IPS-20b (cell line): ENCODE measurements around the gene NDST1.

Experiments used
- H3K27ac ChIP-seq: one replicate; pipeline ENCODE4 v1.5.1; 2013; ENCODE audit warnings: low read length
- H3K27me3 ChIP-seq: 2 replicates; pipeline ENCODE4 v1.6.1; 2013; ENCODE audit warnings: mild to moderate bottlenecking, low read length, inconsistent platforms; ENCODE audit not compliant: insufficient read depth
- H3K36me3 ChIP-seq: 2 replicates; pipeline ENCODE4 v1.6.1; 2013; ENCODE audit warnings: low read depth, mild to moderate bottlenecking, inconsistent platforms, low read length, moderate library complexity; ENCODE audit not compliant: insufficient read depth
- H3K4me1 ChIP-seq: 2 replicates; pipeline ENCODE4 v1.6.1; 2013; ENCODE audit warnings: mild to moderate bottlenecking, control low read depth, inconsistent platforms, low read length, moderate library complexity; ENCODE audit not compliant: insufficient read depth
- H3K4me3 ChIP-seq: 2 replicates; pipeline ENCODE4 v1.5.1; 2013; ENCODE audit warnings: mild to moderate bottlenecking, low read length, inconsistent platforms
- H3K9ac ChIP-seq: 2 replicates; pipeline ENCODE4 v1.6.1; 2013; ENCODE audit warnings: low read depth, mild to moderate bottlenecking, inconsistent platforms, low read length, moderate library complexity
- H3K9me3 ChIP-seq: 2 replicates; pipeline ENCODE4 v1.6.1; 2013; ENCODE audit warnings: mild to moderate bottlenecking, low read depth, low read length, inconsistent platforms; ENCODE audit not compliant: insufficient read depth

The NDST1 gene

GRCh38 chr5:150601491-150602345 is 93.8 kb downstream of the NDST1 start:
- Histone ChIP-seq H3K4me1 (peaks cover 5% of the 10 kb centered on the region; the same call in 1 of the 2 replicates), H3K9ac (no peak overlapping the region), H3K9me3 (no peaks in the 10 kb centered on the region), H3K4me3 (no peak overlapping the region), H3K27ac (no peak overlapping the region), H3K36me3 (no peaks in the 10 kb centered on the region), H3K27me3 (no peaks in the 10 kb centered on the region)

- H3K4me3 ChIP-seq, result no peak overlapping the region
- peaks cover 5% of the 10 kb centered on the region; the same call in 1 of the 2 replicates for H3K4me1 ChIP-seq
- H3K9me3 ChIP-seq, result no peaks in the 10 kb centered on the region
- no peak overlapping the region for H3K27ac ChIP-seq
- no peaks in the 10 kb centered on the region for H3K27me3 ChIP-seq
- H3K36me3 ChIP-seq, result no peaks in the 10 kb centered on the region
- H3K9ac ChIP-seq, result no peak overlapping the region
Measured at GRCh38 chr5:150603052-150603451, 95.1 kb downstream of the NDST1 start.

DNA sequence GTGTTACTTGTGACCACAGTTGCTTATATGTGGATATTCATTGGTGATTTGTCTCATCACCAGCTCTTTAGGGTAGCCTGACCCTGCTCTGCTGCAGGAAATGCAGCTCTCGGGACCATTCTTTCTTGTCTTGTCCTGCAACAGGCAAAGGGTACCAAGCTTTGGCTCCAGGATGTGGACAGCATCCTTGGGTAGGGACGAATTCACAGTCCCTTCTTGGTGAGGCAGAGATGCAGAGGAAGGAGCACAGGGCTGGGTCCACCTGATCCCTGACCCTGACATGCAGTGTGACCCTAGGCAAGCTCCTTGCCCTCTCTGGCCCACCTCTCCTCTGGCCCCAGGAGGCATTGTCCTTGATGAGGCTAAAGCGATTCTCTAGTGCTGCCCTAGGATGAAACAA is 95.6 kb downstream of the NDST1 start:
- Histone ChIP-seq H3K4me1 (peaks cover 5% of the 10 kb centered on the region; the same call in 1 of the 2 replicates), H3K4me3 (no peak overlapping the region), H3K36me3 (no peaks in the 10 kb centered on the region), H3K27ac (no peak overlapping the region), H3K27me3 (no peaks in the 10 kb centered on the region), H3K9ac (no peak overlapping the region), H3K9me3 (no peaks in the 10 kb centered on the region)

- Histone ChIP-seq H3K27me3 (no peaks in the 10 kb centered on the region), H3K36me3 (no peaks in the 10 kb centered on the region), H3K4me1 (peaks cover 5% of the 10 kb centered on the region; the same call in 1 of the 2 replicates), H3K9ac (no peak overlapping the region), H3K4me3 (no peak overlapping the region), H3K27ac (no peak overlapping the region), H3K9me3 (no peaks in the 10 kb centered on the region)
Measured at GRCh38 chr5:150604010-150604409, 96.1 kb downstream of the NDST1 start.

- Histone ChIP-seq H3K4me1 (peaks cover 5% of the 10 kb centered on the region; the same call in 1 of the 2 replicates), H3K27ac (no peak overlapping the region), H3K27me3 (no peaks in the 10 kb centered on the region)
Measured at GRCh38 chr5:150604894-150605440, 97.0 kb downstream of the NDST1 start.

DNA sequence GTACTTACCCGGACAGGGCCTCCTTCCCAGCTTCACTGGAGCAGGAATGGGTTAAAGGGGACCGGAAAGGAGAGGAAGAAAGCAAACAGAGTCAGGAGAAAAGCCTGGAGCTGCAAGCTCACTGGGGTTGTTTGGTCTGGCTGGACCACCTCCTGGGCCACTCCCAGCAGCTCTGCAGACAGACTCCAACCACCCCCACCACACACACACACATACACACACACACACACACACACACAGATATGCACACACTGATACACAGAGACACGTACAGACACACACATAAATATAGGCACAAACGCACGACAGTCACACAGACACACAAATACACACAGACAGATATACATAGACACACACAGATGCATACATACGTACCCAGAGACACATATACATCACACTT is 97.6 kb downstream of the NDST1 start:
- Histone ChIP-seq H3K27ac (no peak overlapping the region), H3K27me3 (no peaks in the 10 kb centered on the region), H3K4me3 (no peak overlapping the region), H3K4me1 (peaks cover 5% of the 10 kb centered on the region; the same call in 1 of the 2 replicates), H3K9me3 (no peaks in the 10 kb centered on the region), H3K36me3 (no peaks in the 10 kb centered on the region), H3K9ac (no peak overlapping the region)

More at GRCh38 chr5:150604894-150605440, 97.0 kb downstream of the NDST1 start:
- no peaks in the 10 kb centered on the region for H3K36me3 ChIP-seq
- H3K9me3 ChIP-seq, result no peaks in the 10 kb centered on the region
- no peak overlapping the region for H3K4me3 ChIP-seq
- H3K9ac ChIP-seq, result no peak overlapping the region

GRCh38 chr5:150606476-150606875 is 98.5 kb downstream of the NDST1 start:
- Histone ChIP-seq H3K36me3 (no peaks in the 10 kb centered on the region), H3K9me3 (no peaks in the 10 kb centered on the region), H3K9ac (no peak overlapping the region), H3K27ac (no peak overlapping the region), H3K4me3 (no peak overlapping the region), H3K27me3 (no peaks in the 10 kb centered on the region), H3K4me1 (peaks cover 5% of the 10 kb centered on the region; the same call in 1 of the 2 replicates)

- Histone ChIP-seq H3K9ac (no peak overlapping the region), H3K9me3 (no peaks in the 10 kb centered on the region), H3K4me3 (no peak overlapping the region), H3K27ac (no peak overlapping the region), H3K4me1 (peaks cover 5% of the 10 kb centered on the region; the same call in 1 of the 2 replicates), H3K27me3 (no peaks in the 10 kb centered on the region), H3K36me3 (no peaks in the 10 kb centered on the region)
Measured at GRCh38 chr5:150607105-150607504, 99.2 kb downstream of the NDST1 start.
